Activated gamma-delta T cell (primary cell): ENCODE data around the gene HSPA1A.
"Not testable (repeated sequence)": the region's sequence is repeated elsewhere in the genome, so short reads cannot be mapped to it uniquely, and the experiment has no call there.

Experiments used
- DNase-seq: peaks from one replicate; lab custom pipeline; 2025; lab: John Stamatoyannopoulos, UW

HSPA1A gene

DNA sequence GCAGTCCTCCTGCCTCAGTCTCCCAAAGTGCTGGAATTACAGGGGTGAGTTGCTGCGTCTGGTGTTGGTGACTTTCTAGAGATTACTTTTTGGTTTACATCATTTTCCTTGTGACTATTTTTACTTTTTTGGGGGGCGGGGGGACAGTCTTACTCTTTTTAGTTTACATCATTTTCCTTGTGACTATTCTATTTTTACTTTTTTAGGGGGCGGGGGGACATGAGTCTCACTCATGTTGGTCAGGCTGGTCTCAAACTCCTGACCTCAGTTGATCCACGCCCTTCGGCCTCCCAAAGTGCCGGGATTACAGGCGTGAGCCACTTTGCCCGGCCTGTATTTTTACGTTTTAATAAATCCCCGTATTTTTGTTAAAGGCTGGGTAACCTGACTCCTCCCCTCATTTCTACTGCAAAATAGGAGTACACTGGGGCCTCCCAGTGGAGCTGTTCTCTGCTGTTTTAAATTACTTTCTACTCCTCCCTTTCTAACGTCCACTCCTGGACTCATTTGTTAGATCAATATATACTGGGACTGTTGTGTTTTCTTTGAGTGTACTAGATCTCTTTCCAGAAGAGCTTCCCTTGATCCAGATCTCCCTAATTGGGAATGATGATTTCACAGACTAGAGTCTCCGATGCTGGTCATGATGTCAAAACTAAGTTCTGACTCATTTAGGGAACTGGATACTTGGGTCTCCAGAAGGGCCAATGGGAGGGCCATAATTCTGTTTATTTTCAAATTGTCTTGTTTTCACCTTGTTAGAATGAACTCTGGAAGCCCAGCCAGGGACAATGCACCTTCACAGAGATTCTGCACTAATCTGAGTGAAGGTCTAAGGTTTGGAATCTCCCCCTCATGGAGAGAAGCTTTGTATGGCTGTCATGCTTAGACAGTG, 21.4 kb downstream of the HSPA1A start:
- no peak for DNase-seq

GRCh38 chr6:31837369-31838113, 22.2 kb downstream of the HSPA1A start:
- DNase-seq: no peak

DNA sequence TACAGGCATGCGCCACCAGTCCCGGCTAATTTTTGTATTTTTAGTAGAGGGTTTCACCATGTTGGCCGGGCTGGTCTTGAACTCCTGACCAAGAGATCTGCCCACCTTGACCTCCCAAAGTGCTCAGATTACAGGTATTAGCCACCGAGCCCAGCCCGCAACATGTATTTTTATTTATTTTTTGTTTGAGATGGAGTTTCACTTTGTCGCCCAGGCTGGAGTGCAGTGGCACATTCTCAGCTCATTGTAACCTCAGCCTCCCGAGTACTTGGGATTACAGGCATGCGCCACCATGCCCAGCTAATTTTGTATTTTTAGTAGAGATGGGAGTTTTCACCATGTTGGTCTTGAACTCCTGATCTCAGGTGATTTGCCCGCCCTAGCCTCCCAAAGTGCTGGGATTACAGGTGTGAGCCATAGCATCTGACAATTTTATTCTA, 22.8 kb downstream of the HSPA1A start:
- DNase-seq: not testable (repeated sequence)

DNA sequence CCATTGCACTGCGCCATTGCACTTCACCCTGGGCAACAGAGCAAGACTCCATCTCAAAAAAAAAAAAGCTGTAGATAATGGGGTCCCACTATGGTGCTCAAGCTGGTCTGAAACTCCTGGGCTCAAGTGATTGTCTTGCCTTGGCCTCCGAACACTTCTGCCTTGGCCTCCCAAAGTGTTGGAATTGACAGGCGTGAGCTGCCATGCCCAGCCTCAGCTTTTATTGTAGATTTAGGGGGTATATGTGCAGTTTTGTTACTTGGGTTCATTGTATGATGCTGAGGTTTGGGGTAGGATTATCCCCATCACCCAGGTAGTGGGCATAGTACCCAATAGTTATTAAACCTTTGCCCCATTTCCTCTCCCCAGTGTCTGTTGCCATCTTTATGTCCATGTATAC, 23.6 kb downstream of the HSPA1A start:
- DNase-seq: no peak

DNA sequence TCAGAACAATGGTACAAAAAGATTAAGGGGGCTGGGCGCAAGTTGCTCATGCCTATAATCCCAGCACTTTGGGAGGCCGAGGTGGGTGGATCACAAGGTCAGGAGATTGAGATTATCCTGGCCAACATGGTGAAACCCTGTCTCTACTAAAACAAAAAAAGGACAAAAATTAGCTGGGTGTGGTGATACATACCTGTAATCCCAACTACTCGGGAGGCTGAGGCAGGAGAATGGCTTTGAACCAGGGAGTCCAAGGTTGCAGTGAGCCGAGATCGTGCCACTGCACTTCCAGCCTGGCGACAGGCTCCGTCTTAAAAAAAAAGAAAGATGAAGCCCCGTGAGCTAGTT, 24.4 kb downstream of the HSPA1A start:
- DNase-seq: not testable (repeated sequence)

GRCh38 chr6:31842053-31842452, 26.7 kb downstream of the HSPA1A start:
- no peak for DNase-seq

DNA sequence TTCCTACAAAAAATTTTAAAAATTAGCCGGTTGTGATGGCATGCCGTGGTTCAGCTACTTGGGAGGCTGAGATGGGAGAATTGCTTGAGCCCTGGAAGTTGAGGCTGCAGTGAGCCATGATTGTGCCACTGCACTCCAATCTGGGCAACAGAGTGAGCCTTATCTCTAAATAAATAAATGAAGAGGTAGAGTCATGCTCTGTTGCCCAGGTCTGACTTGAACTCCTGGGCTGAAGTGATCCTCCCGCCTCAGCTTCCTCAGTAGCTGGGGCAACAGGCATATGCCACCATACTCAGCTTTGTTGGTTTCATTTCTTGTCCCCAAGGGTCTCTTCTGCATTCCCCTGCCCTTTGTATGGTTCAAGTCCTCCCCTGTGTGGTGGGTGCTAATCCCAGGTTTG, 29.2 kb downstream of the HSPA1A start:
- DNase-seq: no peak

GRCh38 chr6:31847276-31847978, 32.1 kb downstream of the HSPA1A start:
- DNase-seq: no peak

- no peak for DNase-seq
Observed at GRCh38 chr6:31850765-31851484, 35.6 kb downstream of the HSPA1A start.

DNA sequence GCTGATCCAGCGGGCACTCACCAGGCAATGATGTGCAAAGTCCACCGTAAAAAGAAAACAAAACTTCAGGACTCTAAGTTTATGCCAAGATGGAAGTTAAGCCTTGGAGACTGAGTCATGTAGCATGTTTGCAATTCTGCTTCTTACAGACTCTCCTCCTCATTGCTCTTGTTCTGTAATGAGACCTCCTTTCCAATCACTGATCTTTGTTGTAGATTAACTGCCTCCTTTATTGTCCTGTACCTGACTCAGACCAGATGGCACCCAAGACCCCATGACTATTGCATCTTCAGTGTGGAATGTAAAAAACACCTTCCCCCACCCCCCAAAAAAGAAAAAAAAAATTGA, 36.1 kb downstream of the HSPA1A start:
- no peak for DNase-seq

DNA sequence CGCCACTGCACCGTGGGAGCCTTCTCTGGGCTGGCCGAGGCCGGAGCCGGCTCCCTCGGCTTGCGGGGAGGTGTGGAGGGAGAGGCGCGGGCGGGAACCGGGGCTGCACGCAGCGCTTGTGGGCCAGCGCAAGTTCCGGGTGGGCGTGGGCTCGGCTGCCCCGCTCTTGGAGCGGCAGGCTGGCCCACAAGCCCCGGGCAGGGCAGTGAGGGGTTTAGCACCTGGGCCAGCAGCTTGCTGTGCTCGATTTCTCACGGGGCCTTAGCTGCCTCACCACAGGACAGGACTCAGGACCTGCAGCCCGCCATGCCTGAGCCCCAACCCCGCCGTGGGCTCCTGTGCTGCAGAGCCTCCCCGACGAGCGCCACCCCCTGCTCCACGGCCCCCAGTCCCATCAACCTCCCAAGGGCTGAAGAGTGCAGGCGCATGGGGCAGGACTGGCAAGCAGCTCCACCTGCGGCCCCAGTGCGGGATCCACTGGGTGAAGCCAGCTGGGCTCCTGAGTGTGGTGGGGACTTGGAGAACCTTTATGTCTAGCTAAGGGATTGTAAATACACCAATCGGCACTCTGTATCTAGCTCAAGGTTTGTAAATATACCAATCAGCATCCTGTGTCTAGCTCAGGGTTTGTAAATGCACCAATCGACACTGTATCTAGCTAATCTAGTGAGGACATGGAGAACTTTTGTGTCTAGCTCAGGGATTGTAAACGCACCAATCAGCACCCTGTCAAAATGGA, 36.8 kb downstream of the HSPA1A start:
- not testable (repeated sequence) for DNase-seq

GRCh38 chr6:31857774-31858173, 42.4 kb downstream of the HSPA1A start:
- DNase-seq: not testable (repeated sequence)

GRCh38 chr6:31858707-31859106, 43.4 kb downstream of the HSPA1A start:
- no peak for DNase-seq

DNA sequence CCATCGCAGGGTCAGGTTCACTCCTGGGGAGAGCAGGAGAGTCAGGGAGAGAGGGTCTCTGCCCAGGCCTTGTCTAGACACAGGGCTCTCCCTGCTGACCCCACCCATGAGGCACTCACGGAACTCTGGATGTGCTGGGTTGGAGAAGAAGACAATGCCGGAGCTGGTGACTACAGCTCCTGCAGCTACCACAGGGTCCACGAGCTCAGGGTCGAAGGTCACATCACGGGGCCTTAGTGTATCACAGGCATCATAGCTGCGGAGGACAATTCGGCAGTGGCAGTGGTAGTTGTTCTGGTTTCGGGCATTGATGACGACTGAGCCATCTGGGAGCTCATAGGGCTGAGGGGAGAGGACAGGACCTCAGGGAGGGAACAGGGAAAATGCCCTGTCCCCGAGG, 44.6 kb downstream of the HSPA1A start:
- DNase-seq: no peak

GRCh38 chr6:31860349-31860748, 45.0 kb downstream of the HSPA1A start:
- no peak for DNase-seq

- DNase-seq: no peak
Observed at GRCh38 chr6:31861150-31861549, 45.8 kb downstream of the HSPA1A start.

DNA sequence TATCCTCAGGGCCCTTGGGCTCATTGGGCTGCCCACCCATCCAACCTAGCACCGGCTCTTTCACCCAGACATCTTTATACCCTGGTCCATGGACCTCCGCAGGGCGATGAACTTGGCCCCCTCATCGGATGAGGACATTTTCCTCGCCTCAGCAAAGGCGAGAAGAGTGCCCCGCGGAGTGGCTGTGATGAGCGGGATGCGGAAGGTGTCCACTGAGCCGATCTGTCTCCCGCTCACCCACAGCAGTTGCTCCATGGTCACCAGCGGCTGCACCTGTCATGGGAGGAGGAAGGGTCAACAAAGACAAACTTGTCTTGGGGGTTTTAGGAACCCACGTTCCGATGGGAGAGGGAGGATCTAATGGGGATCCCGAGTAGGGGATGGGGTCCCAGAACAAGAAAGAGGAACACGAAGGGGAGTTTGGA, 46.6 kb downstream of the HSPA1A start:
- DNase-seq: no peak

- peak; percentile 98 for DNase-seq
Observed at GRCh38 chr6:31862344-31863235, 47.2 kb downstream of the HSPA1A start, which contains the start of gene NEU1. Gene NEU1 (minus strand): TSS chr6:31862821. CDS start chr6:31862776, 45 bp downstream.

- DNase-seq: not testable (repeated sequence)
Observed at GRCh38 chr6:31864123-31864562, 48.8 kb downstream of the HSPA1A start.

- DNase-seq: no peak
Observed at GRCh38 chr6:31864818-31865204, 49.5 kb downstream of the HSPA1A start.
